PFSK-1 (cell line): ENCODE results near the gene TMEM176B.

ENCODE experiments used
- FOXP2 ChIP-seq: optimal IDR thresholded peaks from 2 replicates; pipeline ENCODE3; 2011; ENCODE audit warnings: borderline replicate concordance, control low read depth, inconsistent platforms; ENCODE audit not compliant: insufficient read depth; ENCODE audit errors: extremely low read length, extremely low read depth
- POLR2AphosphoS5 ChIP-seq: IDR thresholded peaks from 2 replicates; pipeline ENCODE4 v1.6.1; 2012; ENCODE audit warnings: low read depth, mild to moderate bottlenecking, control low read depth, low read length, moderate library complexity
- SIN3A ChIP-seq: IDR thresholded peaks from 2 replicates; pipeline ENCODE4 v1.6.1; 2012; ENCODE audit warnings: mild to moderate bottlenecking, low read length, moderate library complexity, borderline replicate concordance; ENCODE audit not compliant: insufficient read depth
- TAF1 ChIP-seq: IDR thresholded peaks from 2 replicates; pipeline ENCODE4 v1.6.1; 2012; ENCODE audit warnings: low read length, control low read depth, borderline replicate concordance; ENCODE audit not compliant: insufficient read depth
- TF ChIP-seq, protein P1 (sequence below), 2 experiments: IDR thresholded peaks; 2 replicates each; pipeline versions ENCODE4 v1.6.1 to v1.8.0; 2011 to 2012; ENCODE audit warnings: low read depth in 2 of 2, low read length in 2 of 2, control low read depth in 1 of 2, inconsistent platforms in 1 of 2, mild to moderate bottlenecking in 1 of 2, moderate library complexity in 1 of 2; ENCODE audit not compliant: insufficient read depth in 1 of 2

TMEM176B gene

DNA sequence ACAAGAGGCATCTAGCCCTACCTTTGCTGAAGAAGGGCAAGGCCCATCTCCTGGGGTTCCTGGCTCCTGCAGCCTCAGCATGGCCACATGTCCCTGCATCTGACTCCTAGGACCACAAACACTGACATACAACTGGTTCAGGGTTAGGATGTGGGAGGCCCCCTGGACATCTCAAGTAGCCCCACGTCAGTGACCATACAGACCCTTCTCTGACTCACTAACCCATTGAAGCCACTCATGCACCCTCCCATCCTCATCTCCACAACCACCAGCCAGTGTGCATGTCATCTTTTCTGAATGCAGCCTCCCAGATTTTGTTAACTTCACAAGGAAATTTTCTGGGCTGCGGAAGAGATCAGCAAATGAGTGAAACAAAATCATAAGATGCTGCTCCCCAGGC, 18.2 kb downstream of the TMEM176B start:
- TF ChIP-seq, protein P1, sequence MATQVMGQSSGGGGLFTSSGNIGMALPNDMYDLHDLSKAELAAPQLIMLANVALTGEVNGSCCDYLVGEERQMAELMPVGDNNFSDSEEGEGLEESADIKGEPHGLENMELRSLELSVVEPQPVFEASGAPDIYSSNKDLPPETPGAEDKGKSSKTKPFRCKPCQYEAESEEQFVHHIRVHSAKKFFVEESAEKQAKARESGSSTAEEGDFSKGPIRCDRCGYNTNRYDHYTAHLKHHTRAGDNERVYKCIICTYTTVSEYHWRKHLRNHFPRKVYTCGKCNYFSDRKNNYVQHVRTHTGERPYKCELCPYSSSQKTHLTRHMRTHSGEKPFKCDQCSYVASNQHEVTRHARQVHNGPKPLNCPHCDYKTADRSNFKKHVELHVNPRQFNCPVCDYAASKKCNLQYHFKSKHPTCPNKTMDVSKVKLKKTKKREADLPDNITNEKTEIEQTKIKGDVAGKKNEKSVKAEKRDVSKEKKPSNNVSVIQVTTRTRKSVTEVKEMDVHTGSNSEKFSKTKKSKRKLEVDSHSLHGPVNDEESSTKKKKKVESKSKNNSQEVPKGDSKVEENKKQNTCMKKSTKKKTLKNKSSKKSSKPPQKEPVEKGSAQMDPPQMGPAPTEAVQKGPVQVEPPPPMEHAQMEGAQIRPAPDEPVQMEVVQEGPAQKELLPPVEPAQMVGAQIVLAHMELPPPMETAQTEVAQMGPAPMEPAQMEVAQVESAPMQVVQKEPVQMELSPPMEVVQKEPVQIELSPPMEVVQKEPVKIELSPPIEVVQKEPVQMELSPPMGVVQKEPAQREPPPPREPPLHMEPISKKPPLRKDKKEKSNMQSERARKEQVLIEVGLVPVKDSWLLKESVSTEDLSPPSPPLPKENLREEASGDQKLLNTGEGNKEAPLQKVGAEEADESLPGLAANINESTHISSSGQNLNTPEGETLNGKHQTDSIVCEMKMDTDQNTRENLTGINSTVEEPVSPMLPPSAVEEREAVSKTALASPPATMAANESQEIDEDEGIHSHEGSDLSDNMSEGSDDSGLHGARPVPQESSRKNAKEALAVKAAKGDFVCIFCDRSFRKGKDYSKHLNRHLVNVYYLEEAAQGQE (IDR thresholded peaks at IDR 0.05; ENCODE audit: insufficient read depth in 1 of 2, low read depth in 2 of 2, low read length in 2 of 2), result no peak
- TF ChIP-seq FOXP2 (no peak), POLR2AphosphoS5 (no peak), TAF1 (no peak), SIN3A (no peak)

DNA sequence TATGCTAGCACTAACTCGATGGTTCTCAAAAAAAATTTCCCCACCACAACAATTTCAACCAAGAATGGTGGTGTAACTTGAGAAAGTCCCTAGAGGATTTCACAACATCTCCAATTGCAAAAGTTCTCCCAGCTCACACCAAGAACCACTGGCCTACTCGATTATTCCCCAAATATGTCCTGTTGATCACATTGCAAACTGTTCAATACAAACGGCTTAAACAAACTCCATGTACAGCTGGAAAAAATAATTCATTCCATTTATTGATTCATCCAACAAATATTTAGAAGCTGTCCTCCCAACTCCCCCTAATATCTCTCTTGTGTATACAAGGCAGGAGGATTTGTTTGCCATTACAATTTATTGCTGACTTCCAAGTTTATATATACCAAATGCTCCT, 19.1 kb downstream of the TMEM176B start:
- TF ChIP-seq POLR2AphosphoS5 (no peak), SIN3A (no peak), FOXP2 (no peak), TAF1 (no peak)
- TF ChIP-seq, protein P1 (IDR thresholded peaks at IDR 0.05; ENCODE audit: insufficient read depth in 1 of 2, low read depth in 2 of 2, low read length in 2 of 2), result no peak

DNA sequence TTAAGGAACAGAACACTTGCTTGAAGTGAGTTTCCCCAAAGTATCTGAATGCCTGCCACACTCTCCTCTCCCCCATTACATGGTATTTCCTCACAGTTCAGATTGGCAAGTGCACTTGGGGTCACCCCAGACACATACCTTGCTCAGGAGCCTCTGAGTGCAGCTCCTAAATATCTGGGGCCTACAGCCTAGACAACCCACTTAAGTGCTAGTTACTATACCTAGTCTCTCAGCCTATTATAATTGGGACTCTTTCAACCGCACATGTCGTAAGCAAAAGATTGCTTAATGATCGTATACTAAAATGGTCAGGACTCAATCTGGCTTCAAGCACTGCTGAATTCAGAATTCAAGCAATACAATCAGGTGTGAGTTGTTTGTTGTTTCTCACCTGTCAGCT, 19.9 kb downstream of the TMEM176B start:
- TF ChIP-seq, protein P1 (IDR thresholded peaks at IDR 0.05; ENCODE audit: insufficient read depth in 1 of 2, low read depth in 2 of 2, low read length in 2 of 2), result no peak
- TF ChIP-seq POLR2AphosphoS5, result no peak
- TF ChIP-seq FOXP2, result no peak
- no peak for TF ChIP-seq SIN3A
- TF ChIP-seq TAF1, result no peak

DNA sequence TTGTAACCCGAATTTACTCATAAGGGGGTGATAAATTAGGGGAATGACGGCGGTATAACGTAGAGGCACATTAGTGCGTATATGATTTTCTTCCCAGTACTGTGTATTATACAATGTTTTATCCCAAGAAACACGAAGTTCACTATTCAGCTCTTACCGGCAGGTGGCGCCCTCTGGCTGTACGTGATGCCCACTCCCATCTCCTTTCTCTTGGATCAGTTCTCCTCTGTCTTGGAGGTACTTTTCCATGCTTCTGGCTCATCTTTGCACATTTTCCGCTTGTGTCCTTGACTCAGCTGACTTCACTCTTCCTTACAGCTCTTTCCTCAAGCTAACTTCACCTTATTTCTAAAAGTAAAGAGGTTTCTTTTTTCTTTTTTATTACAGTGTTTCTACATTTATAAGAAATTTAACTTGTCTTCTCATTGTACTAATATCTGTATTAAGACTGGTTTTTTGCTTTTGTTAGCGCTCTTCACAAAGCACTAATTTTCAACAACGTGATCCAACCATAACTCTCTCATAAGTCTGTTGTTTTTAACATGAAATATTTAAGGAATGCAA, 21.3 kb downstream of the TMEM176B start:
- TF ChIP-seq POLR2AphosphoS5 (no peak), FOXP2 (no peak), TAF1 (no peak), SIN3A (no peak)
- TF ChIP-seq, protein P1 (IDR thresholded peaks at IDR 0.05; ENCODE audit: insufficient read depth in 1 of 2, low read depth in 2 of 2, low read length in 2 of 2), result no peak

DNA sequence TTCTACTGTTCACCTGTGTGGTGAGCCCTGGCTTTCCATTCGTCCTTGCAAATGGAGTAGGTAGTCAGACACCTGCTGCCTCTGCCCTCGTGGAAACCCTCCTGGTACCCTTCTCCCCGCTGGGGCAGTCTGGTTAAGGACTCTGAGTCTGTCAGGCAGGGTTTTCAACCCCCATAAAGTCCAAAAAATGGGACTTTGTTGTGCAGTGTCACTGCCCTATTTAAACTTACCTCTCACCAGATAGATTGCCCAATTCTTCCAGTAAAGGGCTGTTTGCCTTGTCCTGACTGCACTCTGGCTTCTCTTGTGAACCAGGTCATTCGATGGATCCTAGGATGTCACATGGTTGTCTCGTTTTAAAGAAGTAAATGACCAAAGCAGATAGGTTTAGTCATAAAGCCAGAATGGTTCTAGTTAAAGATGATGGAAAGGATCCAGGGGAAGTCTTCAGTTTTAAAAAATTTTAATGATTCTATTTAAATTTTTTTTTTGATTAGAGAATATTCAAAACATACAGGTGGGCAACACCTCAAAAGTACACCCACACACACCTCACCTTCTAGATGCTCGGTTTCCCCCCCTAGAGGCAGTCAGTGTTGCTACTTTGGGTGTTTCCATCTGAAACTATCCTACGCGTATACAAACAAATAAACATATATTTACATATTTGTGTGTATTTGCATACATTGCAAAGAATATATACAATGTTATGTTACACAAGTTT, 22.0 kb downstream of the TMEM176B start:
- TF ChIP-seq SIN3A (no peak), FOXP2 (no peak), POLR2AphosphoS5 (no peak), TAF1 (no peak)
- TF ChIP-seq, protein P1 (IDR thresholded peaks at IDR 0.05; ENCODE audit: insufficient read depth in 1 of 2, low read depth in 2 of 2, low read length in 2 of 2), result no peak
